ENCODE results near the gene EEFSEC.

GRCh38 chr3:128226795-128227395, 73.6 kb downstream of the EEFSEC start:
- no peak for TF ChIP-seq EZH2 (IDR thresholded peaks at IDR 0.05; ENCODE audit: insufficient read depth, poor library complexity, severe bottlenecking)
- no peak for TF ChIP-seq EZH2phosphoT487 (IDR thresholded peaks at IDR 0.05; ENCODE audit: insufficient read depth, low read depth)

Data from GM23248 (cell line).